Uterus (tissue), 2 donors: ENCODE data around the gene FAM43A.

ENCODE experiments used
- POLR2A ChIP-seq, 2 donors: fragments of 450-650 bp; IDR thresholded peaks; one replicate each; pipeline ENCODE4 v1.6.1; 2016; ENCODE audit warnings: antibody characterized with exemption in 2 of 2, mild to moderate bottlenecking in 1 of 2, moderate library complexity in 1 of 2
- TF ChIP-seq, protein P1 (sequence below), 4 experiments: fragments of 200-600 bp in 2 of 4; fragments of 450-650 bp in 2 of 4; sonication (generic) in 2 of 4; IDR thresholded peaks; one replicate each; pipeline ENCODE4 v1.5.1; 2016 to 2019; ENCODE audit warnings: antibody characterized with exemption in 4 of 4, mild to moderate bottlenecking in 2 of 4, moderate library complexity in 1 of 4

DNA sequence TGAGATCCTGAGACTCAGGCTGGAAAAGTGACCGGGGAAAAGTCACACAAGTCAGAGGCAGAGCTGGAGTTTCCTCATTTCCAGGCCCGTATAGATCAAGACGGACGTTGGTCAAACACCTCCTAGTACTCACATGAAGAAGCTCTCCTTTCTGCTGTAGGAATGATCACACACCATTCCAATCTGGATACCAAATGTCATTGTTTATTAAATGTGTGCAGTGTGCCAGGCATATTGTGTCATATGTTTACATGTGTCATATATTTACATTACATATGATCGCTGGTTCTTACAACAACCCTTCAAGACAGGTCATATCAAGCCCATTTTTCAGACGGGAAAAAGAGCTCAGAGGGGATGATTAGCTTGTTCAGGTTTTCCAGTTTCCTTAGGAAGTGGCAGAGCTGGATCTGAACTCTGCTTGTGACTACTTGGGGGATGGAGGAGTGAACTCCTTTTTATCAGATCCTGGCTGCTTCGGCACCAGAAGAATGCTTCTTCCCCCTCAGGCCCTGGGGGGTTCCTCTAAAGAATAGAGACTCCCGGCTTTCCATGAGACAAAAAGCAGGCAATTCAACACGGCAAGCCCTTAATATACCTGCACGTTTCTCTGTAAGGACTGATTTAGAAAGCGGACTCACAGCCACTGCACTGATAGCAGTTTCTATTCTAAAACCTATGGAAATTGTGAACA is 41.9 kb downstream of the FAM43A start:
- TF ChIP-seq, protein P1, sequence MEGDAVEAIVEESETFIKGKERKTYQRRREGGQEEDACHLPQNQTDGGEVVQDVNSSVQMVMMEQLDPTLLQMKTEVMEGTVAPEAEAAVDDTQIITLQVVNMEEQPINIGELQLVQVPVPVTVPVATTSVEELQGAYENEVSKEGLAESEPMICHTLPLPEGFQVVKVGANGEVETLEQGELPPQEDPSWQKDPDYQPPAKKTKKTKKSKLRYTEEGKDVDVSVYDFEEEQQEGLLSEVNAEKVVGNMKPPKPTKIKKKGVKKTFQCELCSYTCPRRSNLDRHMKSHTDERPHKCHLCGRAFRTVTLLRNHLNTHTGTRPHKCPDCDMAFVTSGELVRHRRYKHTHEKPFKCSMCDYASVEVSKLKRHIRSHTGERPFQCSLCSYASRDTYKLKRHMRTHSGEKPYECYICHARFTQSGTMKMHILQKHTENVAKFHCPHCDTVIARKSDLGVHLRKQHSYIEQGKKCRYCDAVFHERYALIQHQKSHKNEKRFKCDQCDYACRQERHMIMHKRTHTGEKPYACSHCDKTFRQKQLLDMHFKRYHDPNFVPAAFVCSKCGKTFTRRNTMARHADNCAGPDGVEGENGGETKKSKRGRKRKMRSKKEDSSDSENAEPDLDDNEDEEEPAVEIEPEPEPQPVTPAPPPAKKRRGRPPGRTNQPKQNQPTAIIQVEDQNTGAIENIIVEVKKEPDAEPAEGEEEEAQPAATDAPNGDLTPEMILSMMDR (IDR thresholded peaks at IDR 0.05) = no peak
- TF ChIP-seq POLR2A (IDR thresholded peaks at IDR 0.05) = no peak
